Rectal smooth muscle tissue (tissue), 1 donor: ENCODE data around the gene CPAMD8.
"Not testable (repeated sequence)": the region's sequence is repeated elsewhere in the genome, so short reads cannot be mapped to it uniquely, and the experiment has no call there.

ENCODE experiments used
- H3K27ac ChIP-seq: one replicate; pipeline ENCODE4 v1.7.0; 2013; ENCODE audit warnings: low read depth, low read length, inconsistent platforms
- H3K27me3 ChIP-seq: one replicate; pipeline ENCODE4 v1.7.0; 2013; ENCODE audit warnings: low read length; ENCODE audit not compliant: control insufficient read depth, insufficient read depth
- H3K36me3 ChIP-seq: one replicate; pipeline ENCODE4 v1.7.0; 2013; ENCODE audit warnings: low read length; ENCODE audit not compliant: control insufficient read depth, insufficient read depth
- H3K4me1 ChIP-seq: one replicate; pipeline ENCODE4 v1.7.0; 2013; ENCODE audit warnings: low read length; ENCODE audit not compliant: control insufficient read depth, insufficient read depth
- H3K4me3 ChIP-seq: one replicate; pipeline ENCODE4 v1.7.0; 2013; ENCODE audit warnings: low read length
- H3K9ac ChIP-seq: one replicate; pipeline ENCODE4 v1.7.0; 2013; ENCODE audit warnings: low read length

CPAMD8 gene

GRCh38 chr19:16878181-16878965 is 148.2 kb downstream of the CPAMD8 start:
- Histone ChIP-seq H3K27me3 (no peaks in the 10 kb centered on the region), H3K4me1 (no peaks in the 10 kb centered on the region), H3K36me3 (peaks cover 41% of the 10 kb centered on the region)

GRCh38 chr19:16877581-16877980 is 149.0 kb downstream of the CPAMD8 start:
- no peak overlapping the region for H3K4me3 ChIP-seq

More at GRCh38 chr19:16878181-16878965, 148.2 kb downstream of the CPAMD8 start:
- H3K9ac ChIP-seq = no peak overlapping the region
- no peak overlapping the region for H3K4me3 ChIP-seq
- no peak overlapping the region for H3K27ac ChIP-seq

GRCh38 chr19:16876904-16877361 is 149.7 kb downstream of the CPAMD8 start:
- H3K4me1 ChIP-seq = no peaks in the 10 kb centered on the region
- H3K27ac ChIP-seq = no peak overlapping the region
- peaks cover 47% of the 10 kb centered on the region for H3K36me3 ChIP-seq
- H3K4me3 ChIP-seq = no peak overlapping the region
- no peaks in the 10 kb centered on the region for H3K27me3 ChIP-seq
- H3K9ac ChIP-seq = no peak overlapping the region

More at GRCh38 chr19:16877581-16877980, 149.0 kb downstream of the CPAMD8 start:
- H3K4me1 ChIP-seq = no peaks in the 10 kb centered on the region
- H3K27ac ChIP-seq = no peak overlapping the region
- H3K36me3 ChIP-seq = peaks cover 47% of the 10 kb centered on the region
- H3K9ac ChIP-seq = no peak overlapping the region
- H3K27me3 ChIP-seq = no peaks in the 10 kb centered on the region

- Histone ChIP-seq H3K4me1 (no peaks in the 10 kb centered on the region), H3K4me3 (no peak overlapping the region), H3K27me3 (no peaks in the 10 kb centered on the region), H3K36me3 (peaks cover 55% of the 10 kb centered on the region), H3K9ac (no peak overlapping the region), H3K27ac (no peak overlapping the region)
Observed at GRCh38 chr19:16875584-16876555, 150.7 kb downstream of the CPAMD8 start.

- not testable (repeated sequence) for H3K27ac ChIP-seq, H3K4me3 ChIP-seq, H3K4me1 ChIP-seq, H3K9ac ChIP-seq, H3K27me3 ChIP-seq
- H3K36me3 ChIP-seq = peaks cover 53% of the 10 kb centered on the region
Observed at GRCh38 chr19:16874978-16875299, 151.7 kb downstream of the CPAMD8 start.

GRCh38 chr19:16874250-16874977 is 152.2 kb downstream of the CPAMD8 start:
- Histone ChIP-seq H3K4me3 (no peak overlapping the region), H3K9ac (no peak overlapping the region), H3K27ac (no peak overlapping the region), H3K36me3 (peaks cover 51% of the 10 kb centered on the region), H3K4me1 (no peaks in the 10 kb centered on the region), H3K27me3 (no peaks in the 10 kb centered on the region)

GRCh38 chr19:16873594-16873993 is 153.0 kb downstream of the CPAMD8 start:
- Histone ChIP-seq H3K9ac (no peak overlapping the region), H3K27me3 (no peaks in the 10 kb centered on the region), H3K27ac (no peak overlapping the region), H3K4me1 (no peaks in the 10 kb centered on the region), H3K36me3 (peaks cover 44% of the 10 kb centered on the region), H3K4me3 (no peak overlapping the region)

- no peak overlapping the region for H3K27ac ChIP-seq
- H3K4me3 ChIP-seq = no peak overlapping the region
- H3K36me3 ChIP-seq = peaks cover 45% of the 10 kb centered on the region
- no peaks in the 10 kb centered on the region for H3K4me1 ChIP-seq
- no peaks in the 10 kb centered on the region for H3K27me3 ChIP-seq
- H3K9ac ChIP-seq = no peak overlapping the region
Observed at GRCh38 chr19:16872728-16873127, 153.9 kb downstream of the CPAMD8 start.

GRCh38 chr19:16871871-16872270 is 154.7 kb downstream of the CPAMD8 start:
- Histone ChIP-seq H3K4me1 (no peaks in the 10 kb centered on the region), H3K9ac (no peak overlapping the region), H3K36me3 (peaks cover 43% of the 10 kb centered on the region), H3K27ac (no peak overlapping the region), H3K4me3 (no peak overlapping the region), H3K27me3 (no peaks in the 10 kb centered on the region)

GRCh38 chr19:16869331-16869972 is 157.2 kb downstream of the CPAMD8 start:
- Histone ChIP-seq H3K4me1 (no peaks in the 10 kb centered on the region), H3K9ac (no peak overlapping the region), H3K27ac (no peak overlapping the region), H3K27me3 (no peaks in the 10 kb centered on the region), H3K4me3 (no peak overlapping the region), H3K36me3 (peaks cover 42% of the 10 kb centered on the region)

GRCh38 chr19:16868423-16869130 is 158.0 kb downstream of the CPAMD8 start:
- Histone ChIP-seq H3K36me3 (peaks cover 42% of the 10 kb centered on the region), H3K4me3 (no peak overlapping the region), H3K27me3 (no peaks in the 10 kb centered on the region), H3K4me1 (no peaks in the 10 kb centered on the region), H3K27ac (no peak overlapping the region), H3K9ac (no peak overlapping the region)
